ENCODE data around the gene PSMG4. TPM values are rescaled to one million over a fixed set of nuclear protein-coding genes. Genes with fewer than 3 reads are reported as not detected.

PSMG4 gene
- total and polyA plus RNA-seq, 9 of the 15 experiments (the other 6 are each of a cell fraction or from before 2014, with no cell fraction given): 12.9 to 185 (median 52.0) TPM

DNA sequence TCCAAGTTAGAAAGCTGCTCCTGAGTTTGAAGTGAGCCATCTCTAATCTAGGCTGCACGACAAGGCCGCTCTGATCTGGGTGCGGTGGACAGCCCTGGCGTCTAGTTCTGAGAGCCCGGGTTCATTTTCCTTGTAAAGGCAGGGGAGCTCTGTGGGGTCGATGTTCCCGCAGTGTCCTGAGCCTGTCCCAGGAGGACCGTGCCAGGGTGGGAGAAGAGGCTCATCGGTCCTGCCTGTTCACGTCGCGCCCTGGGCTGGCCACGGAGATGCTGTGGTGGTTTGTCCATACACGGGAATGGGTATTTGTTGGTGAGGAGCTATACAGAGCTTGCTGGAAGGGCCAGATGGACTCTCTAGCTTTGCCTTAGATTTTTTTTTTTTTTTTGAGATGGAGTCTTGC, 27.0 kb downstream of the PSMG4 start:
- FAIRE-seq (no peak), DNase-seq (ENCODE audit: extremely low read depth in 1 of 4, low spot score in 3 of 4) (no peak), ATAC-seq (no peak)
- POLR2A ChIA-PET: interaction anchor here (0.5 to 1.2 kb wide), 9 partner anchors 11 to 734 kb away, joined by 3 to 6 read pairs (median 3); partner anchors contain the start of gene PSMG4
- H3K4me2 ChIP-seq (ENCODE audit: insufficient read depth, low read length): no peak overlapping the region
- CTCF ChIA-PET (ENCODE audit: low intra/inter-chr PET ratio): no interaction called here
- 67% methylated on average over 9 of the region's 14 CpGs for WGBS (ENCODE audit: insufficient coverage, low coverage, missing lambda C conversion rate)
- H3K27ac ChIP-seq (ENCODE audit: extremely low read depth, low read depth, low read length): no peak overlapping the region
- no peaks in the 10 kb centered on the region for H3K27me3 ChIP-seq (ENCODE audit: control insufficient read depth in 2 of 2, insufficient read depth in 2 of 2, low read length in 2 of 2)
- TF ChIP-seq CTBP1 (IDR thresholded peaks at IDR 0.05; ENCODE audit: borderline replicate concordance) (no peak), ZFPM2 (CRISPR knock-in tag; IDR thresholded peaks at IDR 0.05) (no peak), POLR2G (IDR thresholded peaks at IDR 0.05; ENCODE audit: low read depth, low read length) (peak; percentile 35)
- TF ChIP-seq, protein P1, sequence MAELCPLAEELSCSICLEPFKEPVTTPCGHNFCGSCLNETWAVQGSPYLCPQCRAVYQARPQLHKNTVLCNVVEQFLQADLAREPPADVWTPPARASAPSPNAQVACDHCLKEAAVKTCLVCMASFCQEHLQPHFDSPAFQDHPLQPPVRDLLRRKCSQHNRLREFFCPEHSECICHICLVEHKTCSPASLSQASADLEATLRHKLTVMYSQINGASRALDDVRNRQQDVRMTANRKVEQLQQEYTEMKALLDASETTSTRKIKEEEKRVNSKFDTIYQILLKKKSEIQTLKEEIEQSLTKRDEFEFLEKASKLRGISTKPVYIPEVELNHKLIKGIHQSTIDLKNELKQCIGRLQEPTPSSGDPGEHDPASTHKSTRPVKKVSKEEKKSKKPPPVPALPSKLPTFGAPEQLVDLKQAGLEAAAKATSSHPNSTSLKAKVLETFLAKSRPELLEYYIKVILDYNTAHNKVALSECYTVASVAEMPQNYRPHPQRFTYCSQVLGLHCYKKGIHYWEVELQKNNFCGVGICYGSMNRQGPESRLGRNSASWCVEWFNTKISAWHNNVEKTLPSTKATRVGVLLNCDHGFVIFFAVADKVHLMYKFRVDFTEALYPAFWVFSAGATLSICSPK (IDR thresholded peaks at IDR 0.05; ENCODE audit: borderline replicate concordance): no peak
- no peak overlapping the region for H3K4me3 ChIP-seq
- H3K4me1 ChIP-seq (replicated peaks in 1 of 2; ENCODE audit: control insufficient read depth in 2 of 2, insufficient read depth in 2 of 2, low read length in 2 of 2): peaks cover 15 to 53% of the 10 kb centered on the region in 2 experiments
- no peaks in the 10 kb centered on the region for H3K36me3 ChIP-seq (ENCODE audit: control insufficient read depth, insufficient read depth, low read length)
- no TSS peak for BruUV-seq (replicated peaks)
- intact Hi-C loops (cut with micrococcal nuclease): loop anchor here (5.0 to 10.0 kb wide), 3 partner anchors 47 to 689 kb away; no protein-coding TSS in a partner anchor
- H4K20me1 ChIP-seq (replicated peaks; ENCODE audit: control insufficient read depth, insufficient read depth, low read length): peaks cover 26% of the 10 kb centered on the region; the same call in 1 of the 2 replicates
- H3K9me1 ChIP-seq (ENCODE audit: control insufficient read depth, insufficient read depth, low read length): peaks cover 7% of the 10 kb centered on the region
- no peaks in the 10 kb centered on the region for H3K79me2 ChIP-seq (ENCODE audit: control insufficient read depth, insufficient read depth, low read length)
- H3K9ac ChIP-seq (ENCODE audit: insufficient read depth in 1 of 2, low read depth in 2 of 2, low read length in 2 of 2): no peak overlapping the region
- H2AFZ ChIP-seq (ENCODE audit: low read depth, low read length): no peak overlapping the region
- in situ Hi-C loops (cut with MboI): loop anchor here (10.0 kb wide), 1 partner anchor 309 kb away; no protein-coding TSS in a partner anchor
- no peaks in the 10 kb centered on the region for H3K9me3 ChIP-seq (replicated peaks; ENCODE audit: control insufficient read depth, insufficient read depth, low read depth, low read length)
